Gastroesophageal sphincter (tissue), 3 donors: ENCODE data around the gene ADAMTS17.

Source experiments
- EP300 ChIP-seq: sonication (generic); formaldehyde crosslinking; IDR thresholded peaks from one replicate; pipeline ENCODE4 v1.6.1; 2017; ENCODE audit warnings: antibody characterized with exemption, mild to moderate bottlenecking
- TF ChIP-seq, protein P1 (sequence below), 4 experiments: fragments of 200-600 bp in 2 of 4; fragments of 450-650 bp in 2 of 4; sonication (generic) in 1 of 4; IDR thresholded peaks; one replicate each; pipeline ENCODE4 v1.5.1; 2017 to 2019; ENCODE audit warnings: antibody characterized with exemption in 4 of 4, mild to moderate bottlenecking in 2 of 4, moderate library complexity in 2 of 4

DNA sequence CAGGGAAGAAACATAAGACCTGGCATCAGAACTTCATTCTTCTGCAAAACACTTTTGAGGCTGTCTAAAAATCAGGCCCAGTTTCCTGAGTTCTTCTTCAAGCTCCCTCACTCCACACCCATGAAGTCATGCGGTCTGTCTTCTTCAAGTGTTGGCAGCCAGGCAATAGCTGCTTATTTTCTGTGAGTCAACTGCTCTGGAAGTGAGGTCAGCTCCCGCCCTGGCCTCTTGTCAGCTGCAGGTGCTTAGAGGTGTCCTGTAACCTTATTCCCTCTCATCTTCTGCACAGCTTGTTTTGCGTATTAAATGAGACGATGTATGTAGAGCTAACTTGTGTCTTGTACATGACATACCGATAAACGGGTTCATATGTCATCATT lies 226.1 kb downstream of the ADAMTS17 start:
- TF ChIP-seq, protein P1, sequence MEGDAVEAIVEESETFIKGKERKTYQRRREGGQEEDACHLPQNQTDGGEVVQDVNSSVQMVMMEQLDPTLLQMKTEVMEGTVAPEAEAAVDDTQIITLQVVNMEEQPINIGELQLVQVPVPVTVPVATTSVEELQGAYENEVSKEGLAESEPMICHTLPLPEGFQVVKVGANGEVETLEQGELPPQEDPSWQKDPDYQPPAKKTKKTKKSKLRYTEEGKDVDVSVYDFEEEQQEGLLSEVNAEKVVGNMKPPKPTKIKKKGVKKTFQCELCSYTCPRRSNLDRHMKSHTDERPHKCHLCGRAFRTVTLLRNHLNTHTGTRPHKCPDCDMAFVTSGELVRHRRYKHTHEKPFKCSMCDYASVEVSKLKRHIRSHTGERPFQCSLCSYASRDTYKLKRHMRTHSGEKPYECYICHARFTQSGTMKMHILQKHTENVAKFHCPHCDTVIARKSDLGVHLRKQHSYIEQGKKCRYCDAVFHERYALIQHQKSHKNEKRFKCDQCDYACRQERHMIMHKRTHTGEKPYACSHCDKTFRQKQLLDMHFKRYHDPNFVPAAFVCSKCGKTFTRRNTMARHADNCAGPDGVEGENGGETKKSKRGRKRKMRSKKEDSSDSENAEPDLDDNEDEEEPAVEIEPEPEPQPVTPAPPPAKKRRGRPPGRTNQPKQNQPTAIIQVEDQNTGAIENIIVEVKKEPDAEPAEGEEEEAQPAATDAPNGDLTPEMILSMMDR (IDR thresholded peaks at IDR 0.05), result no peak
- no peak for TF ChIP-seq EP300
